Sigmoid colon (tissue), 7 donors: Measurements from ENCODE around the gene NRXN3. TPM values are rescaled to one million over a fixed set of nuclear protein-coding genes. Genes with fewer than 3 reads are reported as not detected.

Experiments
- DNase-seq: peaks from one replicate; pipeline ENCODE4 v3.0.0-alpha.2; 2019
- H3K27ac ChIP-seq, 4 donors: fragments of 200-600 bp; sonication (generic); one replicate each; pipeline ENCODE4 v1.5.1; 2016 to 2019; ENCODE audit warnings: mild to moderate bottlenecking in 1 of 4
- H3K27me3 ChIP-seq, 3 donors: fragments of 200-600 bp; sonication (generic); one replicate each; pipeline ENCODE4 v1.5.1; 2019; ENCODE audit warnings: mild to moderate bottlenecking in 1 of 3
- H3K36me3 ChIP-seq, 4 donors: fragments of 200-600 bp; sonication (generic); one replicate each; pipeline ENCODE4 v1.5.1; 2016 to 2019
- H3K4me1 ChIP-seq, 4 donors: fragments of 200-600 bp; sonication (generic); one replicate each; pipeline ENCODE4 v1.5.1; 2017 to 2019
- H3K4me3 ChIP-seq, 4 donors: fragments of 200-600 bp; sonication (generic); one replicate each; pipeline ENCODE4 v1.5.1; 2017 to 2019; ENCODE audit warnings: mild to moderate bottlenecking in 2 of 4, moderate library complexity in 1 of 4
- H3K9me3 ChIP-seq, 4 donors: fragments of 200-600 bp in 3 of 4; sonication (generic) in 3 of 4; one replicate each; pipeline versions ENCODE4 v1.5.1 to v1.6.1; 2013 to 2019
- EP300 ChIP-seq, 4 donors: sonication (generic); formaldehyde crosslinking; IDR thresholded peaks; one replicate each; pipeline ENCODE4 v1.6.1; 2017; ENCODE audit warnings: antibody characterized with exemption in 4 of 4
- POLR2A ChIP-seq, 2 donors: fragments of 450-650 bp; IDR thresholded peaks; one replicate each; pipeline ENCODE4 v1.6.1; 2016; ENCODE audit warnings: antibody characterized with exemption in 2 of 2, mild to moderate bottlenecking in 2 of 2, moderate library complexity in 2 of 2
- POLR2AphosphoS5 ChIP-seq, 4 donors: sonication (generic); formaldehyde crosslinking; IDR thresholded peaks; one replicate each; pipeline ENCODE4 v1.6.1; 2017; ENCODE audit warnings: antibody characterized with exemption in 4 of 4
- WGBS, 2 donors: extraction: QIAGEN DNeasy Blood & Tissue Kit; methylation state at CpG; one replicate each; pipeline ENCODE4 v1.1.7; 2013; 5-methylcytosine and 5-hydroxymethylcytosine counted together
- intact Hi-C: fragments of 100-400 bp; cut with DNase I; formaldehyde crosslinking; loops from one replicate; pipeline ENCODE4 v1.15.1; 2023
- polyA plus RNA-seq, 3 donors: library from polyadenylated mRNA; stranded (reverse); fragments of 200-250 nt; gene quantifications; one replicate each; pipeline ENCODE4 v1.2.3, GENCODE V29; 2013
- total RNA-seq, 4 donors: library from RNA; depleted of rRNA; stranded (reverse); fragments of >200 nt; gene quantifications; one replicate each; pipeline ENCODE4 v1.1.0, GENCODE V29; 2016
- TF ChIP-seq, protein P1 (sequence below), 4 experiments: fragments of 450-650 bp in 3 of 4; fragments of 200-600 bp in 1 of 4; IDR thresholded peaks; one replicate each; pipeline ENCODE4 v1.5.1; 2016 to 2019; ENCODE audit warnings: antibody characterized with exemption in 4 of 4, mild to moderate bottlenecking in 3 of 4, moderate library complexity in 2 of 4
- donor health status: healthy with polysubstance abuse.
- donor health status: Bipolar disorder and iron deficiency.
- donor health status: healthy.

The NRXN3 gene
- total and polyA plus RNA-seq, 7 donors: 0.23 to 46.3 (median 23.2) TPM

DNA sequence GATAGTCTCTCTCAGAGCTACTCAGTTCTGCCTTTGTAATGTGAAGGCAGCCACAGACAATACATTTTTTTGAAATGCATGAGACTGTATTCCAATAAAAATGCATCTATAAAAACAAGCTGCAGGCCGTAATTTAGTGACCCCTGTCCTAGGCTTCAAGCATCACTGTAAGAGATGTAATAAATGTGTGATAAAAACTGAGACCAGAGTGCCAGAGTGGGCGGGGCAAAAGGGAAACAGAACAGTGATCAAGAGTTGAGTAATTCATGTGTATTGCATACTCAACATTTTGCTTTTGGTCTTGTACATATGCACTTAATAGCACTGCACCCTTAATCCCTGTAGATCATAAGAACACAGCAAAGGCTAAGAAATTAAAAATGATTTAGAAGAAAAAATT is 1297.7 kb downstream of the NRXN3 start:
- no peak for TF ChIP-seq POLR2A (IDR thresholded peaks at IDR 0.05)
- intact Hi-C loops: no loop called here
- Histone ChIP-seq H3K27ac (no peak overlapping the region), H3K4me3 (no peak overlapping the region), H3K4me1 (peaks cover 0 to 14% (median 11%) of the 10 kb centered on the region in 4 donors), H3K36me3 (no peaks in the 10 kb centered on the region), H3K27me3 (no peaks in the 10 kb centered on the region), H3K9me3 (no peaks in the 10 kb centered on the region)
- no peak for DNase-seq
- 11 to 60% methylated on average over 2 of the region's 2 CpGs for WGBS, 2 donors

DNA sequence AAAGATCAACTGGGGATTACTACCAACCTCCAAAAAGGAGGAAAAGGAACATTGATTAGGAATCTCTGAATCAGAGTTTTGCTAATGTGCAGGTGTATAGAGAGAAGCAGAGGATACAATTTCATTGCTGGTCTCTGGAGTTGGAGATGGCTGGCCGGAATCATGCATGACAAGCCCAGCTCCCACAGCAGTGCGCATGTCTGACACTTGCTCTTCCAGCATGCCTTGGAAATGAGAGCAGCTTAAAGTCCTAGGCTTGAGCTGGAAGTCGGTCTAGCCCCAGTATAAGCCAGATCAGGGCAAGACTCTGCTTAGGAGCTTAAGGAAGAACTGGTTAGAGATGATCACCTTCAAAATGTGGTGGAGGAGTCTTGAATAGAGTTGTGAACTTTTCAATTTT is 1298.3 kb downstream of the NRXN3 start:
- TF ChIP-seq POLR2A (IDR thresholded peaks at IDR 0.05): no peak
- no peak for TF ChIP-seq POLR2AphosphoS5 (IDR thresholded peaks at IDR 0.05)
- TF ChIP-seq EP300 (IDR thresholded peaks at IDR 0.05): no peak
- TF ChIP-seq, protein P1, sequence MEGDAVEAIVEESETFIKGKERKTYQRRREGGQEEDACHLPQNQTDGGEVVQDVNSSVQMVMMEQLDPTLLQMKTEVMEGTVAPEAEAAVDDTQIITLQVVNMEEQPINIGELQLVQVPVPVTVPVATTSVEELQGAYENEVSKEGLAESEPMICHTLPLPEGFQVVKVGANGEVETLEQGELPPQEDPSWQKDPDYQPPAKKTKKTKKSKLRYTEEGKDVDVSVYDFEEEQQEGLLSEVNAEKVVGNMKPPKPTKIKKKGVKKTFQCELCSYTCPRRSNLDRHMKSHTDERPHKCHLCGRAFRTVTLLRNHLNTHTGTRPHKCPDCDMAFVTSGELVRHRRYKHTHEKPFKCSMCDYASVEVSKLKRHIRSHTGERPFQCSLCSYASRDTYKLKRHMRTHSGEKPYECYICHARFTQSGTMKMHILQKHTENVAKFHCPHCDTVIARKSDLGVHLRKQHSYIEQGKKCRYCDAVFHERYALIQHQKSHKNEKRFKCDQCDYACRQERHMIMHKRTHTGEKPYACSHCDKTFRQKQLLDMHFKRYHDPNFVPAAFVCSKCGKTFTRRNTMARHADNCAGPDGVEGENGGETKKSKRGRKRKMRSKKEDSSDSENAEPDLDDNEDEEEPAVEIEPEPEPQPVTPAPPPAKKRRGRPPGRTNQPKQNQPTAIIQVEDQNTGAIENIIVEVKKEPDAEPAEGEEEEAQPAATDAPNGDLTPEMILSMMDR (IDR thresholded peaks at IDR 0.05): no peak
- H3K4me3 ChIP-seq: no peak overlapping the region
- DNase-seq: no peak
- intact Hi-C loops: no loop called here
- H3K36me3 ChIP-seq: no peaks in the 10 kb centered on the region
- peaks cover 0 to 14% (median 11%) of the 10 kb centered on the region in 4 donors for H3K4me1 ChIP-seq
- 88 to 94% methylated on average over 3 of the region's 3 CpGs for WGBS, 2 donors
- no peaks in the 10 kb centered on the region for H3K9me3 ChIP-seq
- H3K27me3 ChIP-seq: no peaks in the 10 kb centered on the region
- H3K27ac ChIP-seq: no peak overlapping the region

DNA sequence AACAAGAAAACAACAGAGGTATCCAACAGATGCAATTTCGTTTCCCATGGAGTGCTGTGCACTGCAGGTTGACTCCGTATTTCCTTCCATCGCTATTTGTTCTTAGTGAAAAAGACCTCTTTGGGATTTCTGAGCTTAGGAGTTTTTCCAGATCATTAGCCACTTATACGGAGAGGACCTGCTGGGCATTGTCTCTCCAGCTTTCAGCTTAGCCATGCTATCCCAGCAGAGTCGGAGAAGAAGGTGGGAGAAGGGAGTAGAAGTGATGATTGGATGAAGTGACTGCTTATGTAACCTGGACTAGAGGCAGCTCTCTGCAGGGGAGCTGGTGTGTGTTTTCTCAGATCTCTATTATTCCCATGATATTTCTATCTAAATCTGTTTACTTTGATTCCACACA is 1303.5 kb downstream of the NRXN3 start:
- WGBS, 2 donors: 65 to 87% methylated on average over 5 of the region's 5 CpGs
- no peak for DNase-seq
- Histone ChIP-seq H3K4me1 (peaks cover 0 to 4% (median 2%) of the 10 kb centered on the region in 4 donors), H3K9me3 (no peaks in the 10 kb centered on the region), H3K36me3 (no peaks in the 10 kb centered on the region), H3K27ac (no peak overlapping the region), H3K4me3 (no peak overlapping the region), H3K27me3 (no peaks in the 10 kb centered on the region)
- TF ChIP-seq EP300 (IDR thresholded peaks at IDR 0.05) (no peak), POLR2AphosphoS5 (IDR thresholded peaks at IDR 0.05) (no peak), POLR2A (IDR thresholded peaks at IDR 0.05) (no peak)
- TF ChIP-seq, protein P1 (IDR thresholded peaks at IDR 0.05): no peak
- intact Hi-C loops: no loop called here

DNA sequence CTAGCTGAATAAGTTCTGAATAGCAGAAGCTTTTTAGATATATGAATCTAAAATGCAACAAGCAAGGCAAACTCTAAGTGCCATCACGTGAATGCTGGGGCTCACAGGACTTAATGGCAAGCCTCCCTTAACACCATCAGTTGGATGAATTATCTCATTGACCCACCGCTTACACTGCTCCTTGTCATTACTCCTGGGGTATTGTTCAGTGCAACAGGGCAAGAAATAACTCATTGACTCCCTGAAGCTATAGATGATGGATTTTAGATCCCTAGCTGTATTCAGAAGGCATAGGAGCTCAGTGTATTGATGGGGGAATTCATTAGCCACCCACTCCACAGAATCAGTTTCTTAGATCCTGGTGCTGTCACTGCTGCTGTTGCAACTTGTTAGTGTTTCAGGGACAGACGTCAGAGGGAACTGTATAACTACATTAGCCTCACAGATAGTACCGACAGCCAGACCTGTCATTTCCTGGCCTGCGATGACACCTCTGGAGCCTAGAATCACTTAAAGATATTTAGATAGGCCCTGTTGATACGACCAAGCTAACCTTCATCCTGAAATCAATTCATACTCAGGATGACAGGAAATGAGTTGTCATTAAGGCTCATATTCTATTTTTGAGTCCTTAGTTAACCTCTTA is 1305.8 kb downstream of the NRXN3 start:
- Histone ChIP-seq H3K4me3 (no peak overlapping the region), H3K27ac (no peak overlapping the region), H3K4me1 (peaks cover 0 to 4% (median 2%) of the 10 kb centered on the region in 4 donors), H3K9me3 (no peaks in the 10 kb centered on the region), H3K27me3 (no peaks in the 10 kb centered on the region), H3K36me3 (no peaks in the 10 kb centered on the region)
- DNase-seq: no peak
- intact Hi-C loops: no loop called here
- WGBS, 2 donors: 60 to 80% methylated on average over 6 of the region's 6 CpGs
- TF ChIP-seq, protein P1 (IDR thresholded peaks at IDR 0.05): no peak
- TF ChIP-seq POLR2AphosphoS5 (IDR thresholded peaks at IDR 0.05) (no peak), EP300 (IDR thresholded peaks at IDR 0.05) (no peak), POLR2A (IDR thresholded peaks at IDR 0.05) (no peak)

DNA sequence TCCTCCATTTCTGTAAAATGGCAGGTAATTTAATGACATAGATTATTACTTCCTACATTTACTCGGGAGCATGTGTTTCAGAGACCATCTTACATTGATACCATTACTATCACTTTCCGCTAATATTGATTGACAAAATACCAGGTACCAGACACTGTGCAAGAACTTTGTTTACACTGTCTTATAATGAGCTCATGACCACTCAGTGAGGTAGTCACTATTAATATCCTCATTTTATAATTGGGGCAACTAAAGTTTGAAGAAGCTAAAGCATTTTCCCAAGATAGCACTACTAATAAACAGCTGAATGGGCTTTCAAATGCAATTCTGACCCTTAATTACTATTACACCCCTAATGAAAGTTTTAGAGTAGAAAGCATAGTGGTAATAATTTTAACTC is 1306.4 kb downstream of the NRXN3 start:
- no peaks in the 10 kb centered on the region for H3K36me3 ChIP-seq
- no peak overlapping the region for H3K27ac ChIP-seq
- H3K4me3 ChIP-seq: no peak overlapping the region
- no peak for DNase-seq
- WGBS, 2 donors: 89 to 91% methylated on average over 2 of the region's 2 CpGs
- no peaks in the 10 kb centered on the region for H3K27me3 ChIP-seq
- no peaks in the 10 kb centered on the region for H3K9me3 ChIP-seq
- no peak for TF ChIP-seq POLR2AphosphoS5 (IDR thresholded peaks at IDR 0.05)
- no peak for TF ChIP-seq POLR2A (IDR thresholded peaks at IDR 0.05)
- no peak for TF ChIP-seq EP300 (IDR thresholded peaks at IDR 0.05)
- TF ChIP-seq, protein P1 (IDR thresholded peaks at IDR 0.05): no peak
- peaks cover 0 to 4% (median 2%) of the 10 kb centered on the region in 4 donors for H3K4me1 ChIP-seq
- intact Hi-C loops: no loop called here
